ENCODE results near the gene ADAP1. TPM values are rescaled to one million over a fixed set of nuclear protein-coding genes. Genes with fewer than 3 reads are reported as not detected.
A peak's percentile ranks its signal among the peaks of the same experiment; 100 is the strongest.

ADAP1 gene
- total RNA-seq, 1 donor, result 0.72 TPM

- TF ChIP-seq CTCF (IDR thresholded peaks at IDR 0.05; ENCODE audit: insufficient read depth, low read length), result no peak
- no peak for DNase-seq (ENCODE audit: low read depth)
- no peak overlapping the region for H3K4me3 ChIP-seq (ENCODE audit: low read depth, low read length)
These were observed 22.4 kb upstream of the ADAP1 start for GRCh38 chr7:976901-977325.

- TF ChIP-seq CTCF (IDR thresholded peaks at IDR 0.05; ENCODE audit: insufficient read depth, low read length), result no peak
- no peak for DNase-seq (ENCODE audit: low read depth)
- H3K4me3 ChIP-seq (ENCODE audit: low read depth, low read length), result peak overlapping the region; percentile 55
These were observed 21.4 kb upstream of the ADAP1 start for GRCh38 chr7:975702-976473.

- H3K4me3 ChIP-seq (ENCODE audit: low read depth, low read length), result peak within 1 kb of the TSS; percentile 94
- peak; percentile 87 for DNase-seq (ENCODE audit: low read depth)
- TF ChIP-seq CTCF (IDR thresholded peaks at IDR 0.05; ENCODE audit: insufficient read depth, low read length), result no peak
These were observed 20.6 kb upstream of the ADAP1 start, which contains the start of gene COX19 for GRCh38 chr7:974820-975681. Gene COX19 (minus strand): TSS chr7:975549. CDS start chr7:975509, 40 bp downstream.

- TF ChIP-seq CTCF (IDR thresholded peaks at IDR 0.05; ENCODE audit: insufficient read depth, low read length), result no peak
- peak overlapping the region; percentile 94 for H3K4me3 ChIP-seq (ENCODE audit: low read depth, low read length)
- DNase-seq (ENCODE audit: low read depth), result no peak
These were observed 19.7 kb upstream of the ADAP1 start for GRCh38 chr7:974172-974571.

- no peak overlapping the region for H3K4me3 ChIP-seq (ENCODE audit: low read depth, low read length)
- DNase-seq (ENCODE audit: low read depth), result no peak
- TF ChIP-seq CTCF (IDR thresholded peaks at IDR 0.05; ENCODE audit: insufficient read depth, low read length), result no peak
These were observed 18.8 kb upstream of the ADAP1 start for GRCh38 chr7:973312-973711.

GRCh38 chr7:972676-973309 lies 18.3 kb upstream of the ADAP1 start:
- TF ChIP-seq CTCF (IDR thresholded peaks at IDR 0.05; ENCODE audit: insufficient read depth, low read length), result no peak
- DNase-seq (ENCODE audit: low read depth), result peak; percentile 37

More at GRCh38 chr7:972676-973309, 18.3 kb upstream of the ADAP1 start:
- no peak overlapping the region for H3K4me3 ChIP-seq (ENCODE audit: low read depth, low read length)
